A549 treated with GW870086 at 1 μM for 4 hours (cell line): Measurements from ENCODE around the gene MED29. TPM values are rescaled to one million over a fixed set of nuclear protein-coding genes. Genes with fewer than 3 reads are reported as not detected.

Experiments used
- total RNA-seq: library from RNA; stranded (reverse); fragments of 200-300 nt; extraction: Qiagen RNA extraction; gene quantifications from 5 replicates; pipeline ENCODE4 v1.2.3, GENCODE V29; 2022; ENCODE audit warnings: low read depth

MED29 gene
- total RNA-seq: 72.5 to 75.5 TPM (median 74.8 TPM) in 5 replicates

DNA sequence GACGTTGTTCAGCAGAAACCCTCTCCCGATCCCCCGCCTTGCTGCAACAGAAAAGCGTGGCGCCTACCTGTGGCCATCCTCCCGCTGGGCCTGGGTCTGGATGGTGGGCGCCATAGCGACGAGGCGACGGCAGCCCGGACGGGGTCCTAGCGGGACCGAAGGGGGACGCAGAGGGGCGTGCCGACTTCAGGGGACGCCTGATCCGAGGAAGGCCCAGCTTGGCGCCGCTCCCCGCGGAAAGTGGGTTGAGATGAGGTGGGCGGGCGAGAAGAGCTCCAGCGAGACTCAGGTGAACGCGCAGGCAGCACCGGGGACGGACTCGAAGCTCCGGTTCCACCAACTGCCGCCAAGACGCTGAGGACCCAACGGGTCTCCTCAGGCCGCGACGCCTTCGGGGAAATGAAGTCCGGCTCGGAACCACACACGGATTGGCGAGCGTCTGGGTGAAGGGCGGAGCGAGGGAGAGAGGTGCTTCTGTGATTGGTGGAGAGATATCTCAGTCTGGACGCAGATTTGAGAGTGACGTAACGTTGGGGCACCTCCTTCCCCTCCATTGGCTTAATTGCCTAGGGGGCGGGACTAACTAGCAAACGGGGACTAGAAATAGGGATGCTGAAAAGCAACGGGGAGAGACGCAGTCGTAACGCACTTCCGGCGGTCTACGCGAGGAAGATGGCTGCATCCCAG, at the start of gene MED29, which contains the start of gene PAF1:
MED29 (plus strand) TSS at position 628 of the 687 bp plus-strand sequence; CDS start at position 673, 45 bp downstream.
PAF1 (minus strand) TSS at position 356 of the 687 bp plus-strand sequence; CDS start at position 114, 242 bp downstream.

GRCh38 chr19:39341719-39342604, 49.2 kb upstream of the MED29 start, which contains the start of gene SAMD4B:
Gene SAMD4B (plus strand): TSS chr19:39342421. CDS start chr19:39356894, 14,473 bp downstream.

DNA sequence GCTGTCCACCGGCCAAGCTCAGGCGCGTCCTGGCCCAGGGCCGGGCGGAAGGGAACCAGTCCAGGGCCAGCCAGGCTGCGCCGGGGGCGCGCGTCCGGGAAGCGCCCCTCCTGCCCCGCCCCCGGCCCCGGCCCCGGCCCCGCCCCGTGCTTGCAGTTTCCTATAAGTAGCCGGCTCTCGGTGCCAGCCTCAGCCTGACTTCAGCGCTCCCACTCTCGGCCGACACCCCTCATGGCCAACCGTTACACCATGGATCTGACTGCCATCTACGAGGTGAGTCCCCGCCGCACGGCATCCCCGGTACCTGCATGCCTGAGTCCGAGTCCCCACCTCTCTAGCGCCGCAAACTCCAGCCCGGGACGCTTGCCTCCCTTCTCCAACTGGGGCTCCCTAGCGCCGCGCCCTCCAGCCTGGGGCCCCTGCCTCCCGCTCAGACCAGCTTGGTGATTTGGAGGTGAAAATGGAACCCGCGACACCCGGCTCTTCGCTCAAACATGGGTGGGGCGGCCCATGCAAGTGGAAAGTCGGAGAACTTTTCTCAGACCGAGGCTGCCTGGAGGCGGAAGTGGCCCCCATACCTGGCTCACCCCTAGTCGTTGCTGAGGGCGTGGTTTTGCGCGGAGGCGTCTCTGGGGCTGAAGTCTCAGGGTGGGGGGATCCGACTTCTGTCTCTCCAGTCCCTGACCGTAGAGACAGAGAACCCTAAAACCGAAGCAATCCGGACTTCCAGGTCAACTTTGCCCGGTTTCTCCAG, 15.7 kb downstream of the MED29 start, which contains the start of gene ZFP36:
ZFP36 (plus strand) TSS at position 192 of the 754 bp plus-strand sequence; CDS start at position 250, 58 bp downstream.

DNA sequence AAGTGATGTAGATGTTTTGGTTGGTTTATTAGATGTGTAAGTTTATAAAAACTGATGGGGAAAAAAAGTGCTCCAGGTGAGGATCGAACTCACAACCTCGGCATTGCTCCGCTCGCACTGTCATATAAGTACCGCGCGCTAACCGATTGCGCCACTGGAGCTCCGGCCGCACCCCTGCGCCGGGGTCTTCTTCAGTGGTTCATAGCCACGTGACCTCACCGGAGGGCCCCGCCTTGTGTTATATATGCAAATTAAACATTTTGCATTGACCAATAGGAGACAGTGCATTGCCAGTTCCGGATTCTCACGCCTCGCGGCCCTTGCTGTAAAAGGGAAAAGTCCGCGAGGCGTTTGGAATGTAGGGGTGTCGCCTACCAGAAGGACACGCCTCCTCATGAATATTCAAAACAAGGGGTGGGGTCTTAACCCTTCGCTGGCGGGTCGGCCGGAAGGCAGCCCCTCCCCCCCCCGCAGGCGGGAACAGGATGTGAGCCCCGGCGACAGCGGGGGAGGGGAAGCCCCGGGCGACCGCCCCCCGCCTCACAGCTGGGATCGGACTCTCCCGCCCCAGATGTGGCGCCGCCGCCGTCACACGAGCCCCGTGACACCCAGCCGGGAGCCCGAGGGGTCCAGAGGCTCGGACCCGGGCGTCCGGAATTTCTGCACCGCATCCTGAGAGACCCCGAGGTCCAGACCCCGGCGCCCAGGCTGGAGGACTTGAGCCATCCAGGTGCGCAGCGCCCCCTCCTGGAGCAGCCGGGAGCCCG, 21.1 kb downstream of the MED29 start, which contains the start of gene PLEKHG2:
PLEKHG2 (plus strand) TSS at position 570 of the 767 bp plus-strand sequence. CDS start 1,418 bp downstream, outside the sequence.

GRCh38 chr19:39435499-39436349, 44.5 kb downstream of the MED29 start, which contains the start of gene RPS16:
Gene RPS16 (minus strand): TSS chr19:39435949. CDS start chr19:39435895, 54 bp downstream.

GRCh38 chr19:39445196-39446111, 54.3 kb downstream of the MED29 start, which contains the start of gene SUPT5H:
Gene SUPT5H (plus strand): TSS chr19:39445582. CDS start chr19:39445891, 309 bp downstream.

Other genes starting within 250 kb of the MED29 start
- 1.00 to 2.3 TPM (median 1.6 TPM) in 5 replicates for gene NCCRP1, start 194.4 kb upstream of the MED29 start, total RNA-seq
- not detected in 5 replicates for gene SYCN, start 187.1 kb upstream of the MED29 start, total RNA-seq
- not detected in 5 replicates for gene IFNL3, start 146.4 kb upstream of the MED29 start, total RNA-seq
- not detected in 5 replicates for gene IFNL4, start 142.5 kb upstream of the MED29 start, total RNA-seq
- not detected in 5 replicates for gene IFNL2, start 123.0 kb upstream of the MED29 start, total RNA-seq
- 0.27 TPM in 1 of 5 replicates, not detected in the others for gene IFNL1, start 95.0 kb upstream of the MED29 start, total RNA-seq
- 8.1 to 10.8 TPM (median 10.2 TPM) in 5 replicates for gene LRFN1, start 70.5 kb upstream of the MED29 start, total RNA-seq
- gene GMFG, start 55.3 kb upstream of the MED29 start, total RNA-seq: 0.35 to 1.1 TPM (median 0.66 TPM) in 5 replicates
- 120 to 179 TPM (median 169 TPM) in 5 replicates for gene SAMD4B, start 49.0 kb upstream of the MED29 start, total RNA-seq
- gene PAF1, start 272 bp upstream of the MED29 start, total RNA-seq: 69.9 to 72.7 TPM (median 71.6 TPM) in 5 replicates
- 160 to 246 TPM (median 200 TPM) in 5 replicates for gene ZFP36, start 15.5 kb downstream of the MED29 start, total RNA-seq
- 78.8 to 119 TPM (median 96.5 TPM) in 5 replicates for gene PLEKHG2, start 21.3 kb downstream of the MED29 start, total RNA-seq
- 6,743 to 7,584 TPM (median 7,284 TPM) in 5 replicates for gene RPS16, start 44.6 kb downstream of the MED29 start, total RNA-seq
- 163 to 198 TPM (median 184 TPM) in 5 replicates for gene SUPT5H, start 54.2 kb downstream of the MED29 start, total RNA-seq
- gene TIMM50, start 89.5 kb downstream of the MED29 start, total RNA-seq: 173 to 225 TPM (median 219 TPM) in 5 replicates
- gene DLL3, start 107.6 kb downstream of the MED29 start, total RNA-seq: 8.3 to 11.1 TPM (median 10.1 TPM) in 5 replicates
- gene SELENOV, start 123.8 kb downstream of the MED29 start, total RNA-seq: not detected in 5 replicates
- gene EID2B, start 141.5 kb downstream of the MED29 start, total RNA-seq: 7.9 to 9.5 TPM (median 8.3 TPM) in 5 replicates
- 35.5 to 48.6 TPM (median 43.8 TPM) in 5 replicates for gene EID2, start 148.8 kb downstream of the MED29 start, total RNA-seq
- gene LGALS13, start 211.1 kb downstream of the MED29 start, total RNA-seq: not detected in 5 replicates